Measurements from ENCODE around the gene RSPRY1.

RSPRY1 gene

GRCh38 chr16:57152096-57153093 lies 33.7 kb upstream of the RSPRY1 start:
- DNase-seq: no peak

- no peak for DNase-seq
Measured at GRCh38 chr16:57153841-57154240, 32.3 kb upstream of the RSPRY1 start.

GRCh38 chr16:57155702-57156350 lies 30.3 kb upstream of the RSPRY1 start:
- no peak for DNase-seq

GRCh38 chr16:57156351-57156703 lies 29.8 kb upstream of the RSPRY1 start:
- no peak for DNase-seq

GRCh38 chr16:57157533-57157932 lies 28.6 kb upstream of the RSPRY1 start:
- no peak for DNase-seq

- DNase-seq: no peak
Measured at GRCh38 chr16:57159447-57159846, 26.7 kb upstream of the RSPRY1 start.

- no peak for DNase-seq
Measured at GRCh38 chr16:57163842-57164241, 22.3 kb upstream of the RSPRY1 start.

GRCh38 chr16:57165483-57165882 lies 20.6 kb upstream of the RSPRY1 start:
- DNase-seq: no peak

GRCh38 chr16:57165938-57166337 lies 20.2 kb upstream of the RSPRY1 start:
- no peak for DNase-seq

GRCh38 chr16:57166451-57166850 lies 19.7 kb upstream of the RSPRY1 start:
- DNase-seq: no peak

- DNase-seq: no peak
Measured at GRCh38 chr16:57166951-57167350, 19.2 kb upstream of the RSPRY1 start.

- DNase-seq: no peak
Measured at GRCh38 chr16:57167538-57167937, 18.6 kb upstream of the RSPRY1 start.

- DNase-seq: no peak
Measured at GRCh38 chr16:57167953-57168352, 18.2 kb upstream of the RSPRY1 start.

GRCh38 chr16:57169327-57169726 lies 16.8 kb upstream of the RSPRY1 start:
- DNase-seq: no peak

GRCh38 chr16:57172721-57173290 lies 13.3 kb upstream of the RSPRY1 start:
- no peak for DNase-seq

GRCh38 chr16:57175896-57176295 lies 10.2 kb upstream of the RSPRY1 start:
- no peak for DNase-seq

- no peak for DNase-seq
Measured at GRCh38 chr16:57178196-57178595, 7.9 kb upstream of the RSPRY1 start.

GRCh38 chr16:57178793-57179212 lies 7.3 kb upstream of the RSPRY1 start:
- DNase-seq: no peak

- DNase-seq: no peak
Measured at GRCh38 chr16:57179215-57179828, 6.8 kb upstream of the RSPRY1 start.

- DNase-seq: no peak
Measured at GRCh38 chr16:57184113-57184512, 2.0 kb upstream of the RSPRY1 start.

- no peak for DNase-seq
Measured at GRCh38 chr16:57184887-57185445, 1.2 kb upstream of the RSPRY1 start.

- no peak for DNase-seq
Measured at GRCh38 chr16:57185446-57185944, 634 bp upstream of the RSPRY1 start.
